ENCODE measurements around the gene BLTP3A. TPM values are rescaled to one million over a fixed set of nuclear protein-coding genes. Genes with fewer than 3 reads are reported as not detected.
"Not testable (repeated sequence)": the region's sequence is repeated elsewhere in the genome, so short reads cannot be mapped to it uniquely, and the experiment has no call there.

The BLTP3A gene
- total and polyA plus RNA-seq, 2 donors from 2014 or later: 2.4 to 12.4 TPM

GRCh38 chr6:34795836-34796425, 4.0 kb downstream of the BLTP3A start:
- Histone ChIP-seq H3K4me1 (ENCODE audit: control insufficient read depth in 2 of 3, insufficient read depth in 2 of 3, low read depth in 1 of 3, low read length in 3 of 3) (peaks cover 0 to 2% (median 0%) of the 10 kb centered on the region in 3 donors), H3K27me3 (ENCODE audit: control insufficient read depth, insufficient read depth, low read length) (no peaks in the 10 kb centered on the region), H3K9ac (ENCODE audit: low read length in 3 of 3) (no peak overlapping the region), H3K4me3 (ENCODE audit: low read length in 3 of 3) (no peak overlapping the region), H3K27ac (ENCODE audit: low read depth in 2 of 2, low read length in 2 of 2) (no peak overlapping the region), H3K36me3 (ENCODE audit: control insufficient read depth in 2 of 3, insufficient read depth in 3 of 3, low read length in 3 of 3) (no peaks in the 10 kb centered on the region), H3K9me3 (ENCODE audit: control insufficient read depth in 2 of 3, insufficient read depth in 1 of 3, low read length in 3 of 3) (no peaks in the 10 kb centered on the region)
- no peak for TF ChIP-seq CTCF (IDR thresholded peaks at IDR 0.05; ENCODE audit: borderline replicate concordance, extremely low read depth, insufficient read depth)
- FAIRE-seq: no peak
- DNase-seq: no peak
- intact Hi-C loops (cut with DNase I): no loop called here

GRCh38 chr6:34798057-34798456, 6.2 kb downstream of the BLTP3A start:
- Histone ChIP-seq H3K9ac (ENCODE audit: low read length in 3 of 3) (no peak overlapping the region), H3K4me3 (ENCODE audit: low read length in 3 of 3) (no peak overlapping the region), H3K4me1 (ENCODE audit: control insufficient read depth in 2 of 3, insufficient read depth in 2 of 3, low read depth in 1 of 3, low read length in 3 of 3) (peaks cover 0 to 2% (median 0%) of the 10 kb centered on the region in 3 donors), H3K9me3 (ENCODE audit: control insufficient read depth in 2 of 3, insufficient read depth in 1 of 3, low read length in 3 of 3) (no peaks in the 10 kb centered on the region), H3K36me3 (ENCODE audit: control insufficient read depth in 2 of 3, insufficient read depth in 3 of 3, low read length in 3 of 3) (no peaks in the 10 kb centered on the region), H3K27ac (ENCODE audit: low read depth in 2 of 2, low read length in 2 of 2) (no peak overlapping the region), H3K27me3 (ENCODE audit: control insufficient read depth, insufficient read depth, low read length) (no peaks in the 10 kb centered on the region)
- FAIRE-seq (no peak), DNase-seq (no peak)
- intact Hi-C loops (cut with DNase I): no loop called here
- TF ChIP-seq CTCF (IDR thresholded peaks at IDR 0.05; ENCODE audit: borderline replicate concordance, extremely low read depth, insufficient read depth): no peak

- Histone ChIP-seq H3K4me3 (ENCODE audit: low read length in 3 of 3) (no peak overlapping the region), H3K9ac (ENCODE audit: low read length in 3 of 3) (no peak overlapping the region), H3K36me3 (ENCODE audit: control insufficient read depth in 2 of 3, insufficient read depth in 3 of 3, low read length in 3 of 3) (no peaks in the 10 kb centered on the region), H3K4me1 (ENCODE audit: control insufficient read depth in 2 of 3, insufficient read depth in 2 of 3, low read depth in 1 of 3, low read length in 3 of 3) (no peaks in the 10 kb centered on the region), H3K27me3 (ENCODE audit: control insufficient read depth, insufficient read depth, low read length) (no peaks in the 10 kb centered on the region), H3K9me3 (ENCODE audit: control insufficient read depth in 2 of 3, insufficient read depth in 1 of 3, low read length in 3 of 3) (no peaks in the 10 kb centered on the region), H3K27ac (ENCODE audit: low read depth in 2 of 2, low read length in 2 of 2) (no peak overlapping the region)
- TF ChIP-seq CTCF (IDR thresholded peaks at IDR 0.05; ENCODE audit: borderline replicate concordance, extremely low read depth, insufficient read depth): no peak
- FAIRE-seq (no peak), DNase-seq (no peak)
- intact Hi-C loops (cut with DNase I): no loop called here
These were observed 7.7 kb downstream of the BLTP3A start for GRCh38 chr6:34799547-34799946.

DNA sequence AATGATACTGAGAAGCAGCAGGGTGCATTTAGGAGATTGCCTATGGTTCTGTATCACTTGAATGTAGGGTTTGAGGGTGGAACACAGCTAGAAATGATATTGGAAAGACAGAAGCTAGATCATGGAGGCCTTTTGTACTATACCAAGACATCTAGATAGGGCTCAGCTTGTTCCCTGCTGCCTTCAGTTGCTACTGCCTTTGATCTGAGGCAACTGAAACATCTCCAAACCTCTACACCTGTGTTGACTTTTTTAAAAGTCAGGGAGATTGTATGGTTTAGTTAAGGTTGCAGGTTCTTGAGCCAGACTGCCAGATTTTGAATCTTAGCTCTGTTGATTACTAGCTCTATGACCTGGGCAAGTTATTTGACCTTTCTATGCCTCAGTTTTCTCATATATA, 12.7 kb downstream of the BLTP3A start:
- Histone ChIP-seq H3K36me3 (ENCODE audit: control insufficient read depth in 2 of 3, insufficient read depth in 3 of 3, low read length in 3 of 3) (no peaks in the 10 kb centered on the region), H3K27ac (ENCODE audit: low read depth in 2 of 2, low read length in 2 of 2) (no peak overlapping the region), H3K4me1 (ENCODE audit: control insufficient read depth in 2 of 3, insufficient read depth in 2 of 3, low read depth in 1 of 3, low read length in 3 of 3) (no peaks in the 10 kb centered on the region), H3K4me3 (ENCODE audit: low read length in 3 of 3) (no peak overlapping the region), H3K9ac (ENCODE audit: low read length in 3 of 3) (no peak overlapping the region), H3K27me3 (ENCODE audit: control insufficient read depth, insufficient read depth, low read length) (no peaks in the 10 kb centered on the region), H3K9me3 (ENCODE audit: control insufficient read depth in 2 of 3, insufficient read depth in 1 of 3, low read length in 3 of 3) (no peaks in the 10 kb centered on the region)
- FAIRE-seq (no peak), DNase-seq (no peak)
- no peak for TF ChIP-seq CTCF (IDR thresholded peaks at IDR 0.05; ENCODE audit: borderline replicate concordance, extremely low read depth, insufficient read depth)
- intact Hi-C loops (cut with DNase I): no loop called here

GRCh38 chr6:34805074-34805473, 13.2 kb downstream of the BLTP3A start:
- FAIRE-seq; H3K9me3 ChIP-seq (ENCODE audit: control insufficient read depth in 2 of 3, insufficient read depth in 1 of 3, low read length in 3 of 3); H3K27me3 ChIP-seq (ENCODE audit: control insufficient read depth, insufficient read depth, low read length); H3K9ac ChIP-seq (ENCODE audit: low read length in 3 of 3); H3K4me3 ChIP-seq (ENCODE audit: low read length in 3 of 3); DNase-seq; H3K36me3 ChIP-seq (ENCODE audit: control insufficient read depth in 2 of 3, insufficient read depth in 3 of 3, low read length in 3 of 3); H3K27ac ChIP-seq (ENCODE audit: low read depth in 2 of 2, low read length in 2 of 2); intact Hi-C loops (cut with DNase I); H3K4me1 ChIP-seq (ENCODE audit: control insufficient read depth in 2 of 3, insufficient read depth in 2 of 3, low read depth in 1 of 3, low read length in 3 of 3): not testable (repeated sequence)

Data from kidney (tissue), 14 donors.